NCI-H226 (cell line): ENCODE data around the gene BCL11A.

Experiments used
- DNase-seq: peaks from one replicate; pipeline ENCODE4 v3.0.0-alpha.2; 2015

BCL11A gene

GRCh38 chr2:60500861-60501260 lies 52.6 kb downstream of the BCL11A start:
- DNase-seq: no peak

- DNase-seq: no peak
Observed at GRCh38 chr2:60499651-60500265, 53.7 kb downstream of the BCL11A start.

- no peak for DNase-seq
Observed at GRCh38 chr2:60498816-60499429, 54.5 kb downstream of the BCL11A start.

- DNase-seq: no peak
Observed at GRCh38 chr2:60498127-60498815, 55.2 kb downstream of the BCL11A start.

- DNase-seq: no peak
Observed at GRCh38 chr2:60497500-60497899, 56.0 kb downstream of the BCL11A start.

- no peak for DNase-seq
Observed at GRCh38 chr2:60496956-60497355, 56.5 kb downstream of the BCL11A start.

- DNase-seq: no peak
Observed at GRCh38 chr2:60496475-60496874, 57.0 kb downstream of the BCL11A start.

GRCh38 chr2:60495041-60495625 lies 58.3 kb downstream of the BCL11A start:
- no peak for DNase-seq

GRCh38 chr2:60493804-60494387 lies 59.6 kb downstream of the BCL11A start:
- no peak for DNase-seq

GRCh38 chr2:60492548-60492947 lies 60.9 kb downstream of the BCL11A start:
- no peak for DNase-seq

- DNase-seq: no peak
Observed at GRCh38 chr2:60490848-60491247, 62.6 kb downstream of the BCL11A start.

GRCh38 chr2:60490441-60490840 lies 63.0 kb downstream of the BCL11A start:
- DNase-seq: no peak

GRCh38 chr2:60489289-60489688 lies 64.2 kb downstream of the BCL11A start:
- DNase-seq: no peak

- no peak for DNase-seq
Observed at GRCh38 chr2:60488291-60488690, 65.2 kb downstream of the BCL11A start.

GRCh38 chr2:60487174-60487573 lies 66.3 kb downstream of the BCL11A start:
- DNase-seq: no peak

GRCh38 chr2:60486551-60486950 lies 66.9 kb downstream of the BCL11A start:
- DNase-seq: no peak

- DNase-seq: no peak
Observed at GRCh38 chr2:60486067-60486466, 67.4 kb downstream of the BCL11A start.

- DNase-seq: no peak
Observed at GRCh38 chr2:60485550-60485949, 67.9 kb downstream of the BCL11A start.

GRCh38 chr2:60485055-60485454 lies 68.4 kb downstream of the BCL11A start:
- no peak for DNase-seq

- DNase-seq: no peak
Observed at GRCh38 chr2:60484133-60484645, 69.3 kb downstream of the BCL11A start.

GRCh38 chr2:60483401-60483800 lies 70.1 kb downstream of the BCL11A start:
- DNase-seq: no peak

- no peak for DNase-seq
Observed at GRCh38 chr2:60482222-60482621, 71.2 kb downstream of the BCL11A start.

GRCh38 chr2:60481257-60481656 lies 72.2 kb downstream of the BCL11A start:
- DNase-seq: no peak
